GM21390 (cell line): ENCODE measurements around the gene ADGRB2.

ENCODE experiments used
- ATAC-seq: cut with Tn5 transposase; IDR thresholded peaks from one replicate; pipeline ENCODE4 v1.9.1; 2021; ENCODE audit not compliant: unreplicated experiment

ADGRB2 gene

GRCh38 chr1:31683997-31684396, 80.1 kb downstream of the ADGRB2 start:
- no peak for ATAC-seq

GRCh38 chr1:31681415-31681814, 82.7 kb downstream of the ADGRB2 start:
- no peak for ATAC-seq

- no peak for ATAC-seq
Measured at GRCh38 chr1:31679676-31680230, 84.4 kb downstream of the ADGRB2 start.

- ATAC-seq: no peak
Measured at GRCh38 chr1:31679091-31679490, 85.0 kb downstream of the ADGRB2 start.

- no peak for ATAC-seq
Measured at GRCh38 chr1:31678681-31679080, 85.5 kb downstream of the ADGRB2 start.

GRCh38 chr1:31677949-31678348, 86.2 kb downstream of the ADGRB2 start:
- no peak for ATAC-seq

GRCh38 chr1:31677401-31677800, 86.7 kb downstream of the ADGRB2 start:
- ATAC-seq: no peak
